Stimulated activated CD4-positive, alpha-beta T cell treated with anti-CD3 and anti-CD28 coated beads, Interleukin-15, amount 100 ng/mL, for 24 hours (primary cell): ENCODE measurements around the gene UNC13C.

Experiments used
- DNase-seq: peaks from one replicate; pipeline ENCODE4 v3.0.0-alpha.2; 2020

UNC13C gene

DNA sequence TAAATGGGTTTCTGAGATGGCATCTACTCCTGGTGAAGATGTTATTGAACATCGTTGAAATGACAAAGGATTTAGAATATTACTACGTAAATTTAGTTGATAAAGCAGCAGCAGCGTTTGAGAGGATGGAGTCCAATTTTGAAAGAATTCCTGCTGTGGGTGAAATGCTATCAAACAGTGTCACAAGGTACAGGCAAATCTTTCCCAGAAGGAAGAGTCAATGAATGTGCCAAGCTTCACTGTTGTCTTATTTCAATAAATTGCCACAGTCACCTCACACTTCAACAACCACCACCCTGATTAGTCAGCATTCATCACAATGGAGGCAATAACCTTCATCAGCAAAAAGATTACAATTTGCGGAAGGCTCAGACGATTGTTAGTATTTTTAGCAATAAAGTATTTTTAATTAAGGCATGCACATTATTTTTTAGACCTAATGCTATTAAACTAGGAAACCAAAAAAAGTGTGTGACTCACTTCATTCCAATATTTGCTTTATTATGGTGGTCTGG, 142.8 kb downstream of the UNC13C start:
- DNase-seq: no peak

DNA sequence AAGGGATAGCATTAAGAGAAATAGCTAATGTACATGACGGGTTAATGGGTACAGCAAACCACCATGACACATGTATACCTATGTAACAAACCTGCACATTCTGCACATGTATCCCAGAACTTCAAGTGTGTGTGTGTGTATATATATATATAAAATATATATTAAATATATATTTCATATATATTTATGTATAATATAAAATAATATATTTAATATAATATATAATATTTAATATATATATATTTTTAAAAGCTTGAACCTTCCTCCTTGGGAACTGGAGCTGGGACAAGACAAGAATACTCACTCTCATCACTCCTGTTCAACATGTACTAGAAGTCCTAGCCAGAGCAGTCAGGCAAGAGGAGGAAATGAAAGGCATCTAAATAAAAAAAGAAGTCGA, 149.3 kb downstream of the UNC13C start:
- DNase-seq: no peak

DNA sequence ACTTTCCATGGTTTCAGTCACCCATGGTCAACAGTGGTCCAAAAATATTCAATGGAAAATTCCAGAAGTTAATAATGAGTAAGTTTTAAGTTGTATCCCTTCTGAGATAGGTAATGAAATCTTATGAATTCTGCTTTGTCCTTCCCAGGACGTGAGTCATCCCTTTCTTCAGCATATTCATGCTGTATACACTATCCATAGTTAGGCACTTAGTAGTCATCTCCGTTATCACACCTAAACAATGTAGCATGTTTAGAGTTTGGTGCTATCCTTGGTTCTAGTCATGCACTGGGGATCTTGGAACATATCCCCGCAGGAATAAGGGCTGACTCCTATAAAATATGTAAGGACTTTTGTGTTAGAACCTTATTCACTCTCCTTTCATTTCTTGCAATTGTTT, 153.2 kb downstream of the UNC13C start:
- DNase-seq: no peak

DNA sequence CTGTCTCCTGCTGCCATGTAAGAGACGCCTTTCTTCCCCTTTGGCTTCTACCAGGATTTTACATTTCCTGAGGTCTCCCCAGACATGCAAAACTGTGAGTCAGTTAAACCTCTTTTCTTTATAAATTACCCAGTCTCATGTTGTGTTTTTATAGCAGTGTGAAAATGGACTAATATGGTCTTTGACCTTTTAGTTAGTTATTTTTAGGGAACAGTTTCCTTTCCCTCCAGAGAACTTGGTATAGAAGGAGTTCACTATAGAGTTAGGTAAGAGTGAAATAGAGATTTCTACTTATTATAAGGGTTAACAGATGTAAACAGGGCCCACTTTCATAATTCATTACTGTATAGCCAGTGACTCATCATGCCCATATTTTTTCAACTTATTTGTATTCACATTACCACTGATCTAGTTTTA, 170.9 kb downstream of the UNC13C start:
- no peak for DNase-seq

DNA sequence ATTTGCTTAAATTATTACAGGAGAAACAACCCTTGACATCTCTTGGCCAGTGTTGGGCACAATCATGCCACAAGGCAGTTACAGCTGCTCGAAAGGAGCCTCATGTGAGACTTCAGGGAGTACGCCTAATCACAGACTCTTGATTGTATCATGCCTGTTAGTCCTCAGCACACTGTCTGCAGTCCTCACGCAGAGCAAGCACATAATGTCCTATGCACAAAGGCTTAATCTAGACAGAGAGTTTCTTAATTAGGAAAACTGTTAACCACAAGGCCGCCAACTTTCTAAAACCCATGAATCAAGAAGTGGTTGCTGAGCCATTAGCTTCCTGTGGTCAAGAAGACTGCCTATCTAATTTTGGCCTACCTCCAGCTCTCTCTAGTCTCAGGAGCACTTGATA, 172.0 kb downstream of the UNC13C start:
- DNase-seq: no peak

DNA sequence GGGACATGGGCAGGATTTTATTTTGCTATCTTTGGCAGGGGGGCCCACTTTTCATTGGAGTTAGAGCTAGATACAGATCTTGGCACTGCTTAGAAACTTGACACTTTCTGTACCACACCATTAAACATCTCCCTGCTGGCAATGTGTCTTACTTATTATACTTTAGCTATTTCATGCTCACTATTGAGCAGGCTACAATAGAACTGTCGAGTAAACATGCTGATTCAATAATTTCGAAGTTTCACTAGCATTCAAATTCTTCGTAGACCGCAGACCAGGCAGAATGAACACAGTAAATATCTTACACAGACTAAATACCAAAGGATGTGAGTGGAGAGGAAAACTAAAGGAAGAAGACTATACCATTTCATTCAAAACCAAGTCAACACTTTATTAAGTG, 180.8 kb downstream of the UNC13C start:
- no peak for DNase-seq

DNA sequence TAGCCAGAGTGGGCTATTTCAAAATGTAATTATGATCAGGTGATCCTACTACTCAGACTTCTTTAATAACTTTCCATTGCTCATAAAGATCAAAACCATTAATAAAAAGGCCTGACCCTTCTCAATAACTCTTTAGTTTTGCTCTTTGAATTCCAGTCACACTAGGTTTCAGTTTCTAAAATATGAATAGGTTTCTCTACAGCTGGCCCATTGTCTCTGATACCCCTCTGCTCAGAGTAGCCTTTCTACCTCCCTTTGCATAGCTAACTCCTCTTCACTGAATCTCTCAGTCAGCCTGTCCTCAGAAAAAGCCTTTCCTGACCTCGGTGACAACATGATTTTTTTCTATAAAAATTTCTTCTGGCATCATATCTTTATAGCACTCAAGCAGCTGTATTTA, 209.1 kb downstream of the UNC13C start:
- DNase-seq: no peak

DNA sequence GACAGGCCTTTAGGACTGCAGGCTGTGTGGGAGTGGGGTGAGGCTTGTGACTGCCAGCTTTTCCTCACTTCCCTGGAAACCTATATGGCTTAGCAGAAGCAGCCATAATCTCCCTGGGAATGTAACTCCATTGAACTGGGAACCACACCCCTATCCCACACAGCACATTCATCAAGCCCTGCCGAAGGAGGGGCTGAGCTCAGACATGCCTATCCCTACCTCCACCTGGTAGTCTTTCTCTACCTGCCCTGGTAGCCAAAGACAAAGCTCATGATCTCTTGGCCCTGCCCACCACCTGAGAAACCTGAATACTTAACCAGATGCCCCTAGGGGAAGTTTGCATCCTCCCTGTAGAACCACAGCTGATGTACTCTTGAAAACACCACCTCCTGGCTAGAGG, 219.8 kb downstream of the UNC13C start:
- no peak for DNase-seq

DNA sequence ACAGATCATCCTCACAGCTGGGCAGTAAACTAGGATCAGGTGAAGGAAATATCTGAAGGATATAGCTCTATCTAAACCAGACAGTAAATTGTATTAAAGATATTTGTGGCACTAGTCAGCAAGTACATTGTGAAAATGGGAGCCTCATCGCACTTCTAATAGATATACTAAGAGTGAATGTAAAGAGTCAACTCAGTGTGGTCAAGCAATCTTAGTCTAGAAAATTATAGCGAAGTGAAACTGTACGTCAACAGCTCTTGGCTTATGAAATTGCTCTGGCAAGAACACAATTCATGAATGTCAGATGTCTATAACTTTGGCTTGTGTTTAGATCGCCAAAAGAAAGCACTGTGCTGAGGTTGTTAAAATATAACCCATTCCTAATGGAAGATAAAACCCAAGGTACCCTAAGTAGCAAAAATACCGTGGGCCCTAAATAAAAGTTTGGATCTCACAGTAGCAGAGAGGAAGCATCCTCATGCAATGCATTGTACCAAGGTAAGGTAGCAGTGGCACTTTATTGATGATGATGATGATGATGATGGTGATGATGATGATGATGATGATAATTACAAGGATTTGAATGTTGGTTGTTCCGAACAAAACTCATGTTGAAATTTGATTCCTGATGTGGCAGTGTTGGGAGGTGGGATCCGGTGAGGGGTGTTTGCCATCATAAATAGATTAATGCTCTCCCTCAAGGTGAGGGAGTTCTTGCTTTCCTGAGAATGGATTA, 228.5 kb downstream of the UNC13C start:
- DNase-seq: no peak

DNA sequence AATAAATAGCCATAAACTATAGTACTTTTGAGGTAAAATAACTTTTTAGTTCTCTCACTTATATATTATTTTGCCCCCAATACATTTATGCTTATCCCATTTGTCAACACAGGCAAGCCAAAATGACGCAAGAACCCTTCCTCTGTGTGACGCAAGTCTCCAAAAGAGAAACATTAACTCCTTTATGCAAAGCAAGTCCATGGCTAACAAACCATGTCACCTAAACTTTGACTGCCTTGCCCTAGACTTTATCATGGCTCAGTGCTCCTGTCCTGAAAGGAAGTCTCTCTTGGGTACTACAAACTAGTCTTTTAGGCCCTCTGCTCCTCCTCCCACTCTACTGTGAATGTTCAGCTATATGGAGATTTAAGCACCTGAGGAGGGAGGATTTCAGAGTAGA, 230.5 kb downstream of the UNC13C start:
- DNase-seq: no peak

DNA sequence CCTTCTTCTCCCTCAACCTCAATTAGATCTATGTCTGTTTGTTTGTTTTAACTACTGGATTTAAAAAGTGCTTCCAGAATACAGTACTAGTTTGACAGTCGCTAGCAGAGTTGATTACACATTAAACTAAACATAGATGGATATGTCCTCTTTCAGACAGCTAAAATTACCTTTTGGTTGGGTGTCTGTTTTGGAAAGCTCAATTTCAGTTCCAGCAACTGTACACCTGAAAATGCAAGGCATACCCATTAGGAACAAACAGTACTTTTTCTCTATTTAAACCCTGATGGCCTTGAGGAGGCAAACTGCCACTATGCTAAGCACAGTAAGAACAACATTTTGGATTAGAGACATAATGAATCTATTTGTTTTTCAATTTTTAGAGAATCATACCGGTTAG, 234.4 kb downstream of the UNC13C start:
- no peak for DNase-seq

DNA sequence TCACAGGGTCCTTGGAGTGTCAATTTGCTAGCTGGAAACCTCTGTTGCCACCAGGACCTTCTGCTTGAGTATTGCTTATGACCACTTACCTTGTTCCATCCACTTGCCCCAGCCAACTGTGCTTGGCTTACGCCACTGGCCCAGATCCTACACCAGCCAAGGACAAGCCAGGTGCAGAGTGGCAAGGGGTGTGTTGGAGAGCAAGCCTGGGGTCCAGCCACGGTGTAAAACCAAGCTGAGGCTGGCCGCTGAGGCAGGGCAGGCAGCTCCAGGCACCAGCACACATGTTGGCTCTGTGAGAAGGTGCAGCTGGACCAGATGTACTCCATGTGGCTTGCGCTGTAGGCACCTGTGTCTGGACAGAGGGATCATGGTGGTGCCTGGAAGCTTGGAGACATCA, 248.2 kb downstream of the UNC13C start:
- no peak for DNase-seq

DNA sequence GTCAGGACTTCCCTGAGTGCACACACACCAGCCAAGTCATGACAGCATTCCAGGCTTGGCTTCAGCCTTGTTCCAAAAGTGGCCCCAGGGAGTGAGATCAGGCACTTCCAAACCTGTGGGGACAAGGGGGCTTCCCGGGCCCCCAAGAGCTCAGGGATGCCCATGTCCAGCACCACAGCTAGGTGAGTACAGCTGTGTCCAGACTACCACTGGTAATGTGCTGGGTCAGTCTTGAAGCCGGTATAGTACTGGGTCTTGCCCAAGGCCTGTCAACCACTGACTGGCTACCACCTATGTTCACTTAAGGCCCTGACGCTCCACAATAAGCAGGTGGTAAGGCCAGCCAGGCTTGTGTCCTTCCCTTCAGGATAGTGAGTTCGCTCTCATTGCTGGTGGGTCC, 249.3 kb downstream of the UNC13C start:
- no peak for DNase-seq

DNA sequence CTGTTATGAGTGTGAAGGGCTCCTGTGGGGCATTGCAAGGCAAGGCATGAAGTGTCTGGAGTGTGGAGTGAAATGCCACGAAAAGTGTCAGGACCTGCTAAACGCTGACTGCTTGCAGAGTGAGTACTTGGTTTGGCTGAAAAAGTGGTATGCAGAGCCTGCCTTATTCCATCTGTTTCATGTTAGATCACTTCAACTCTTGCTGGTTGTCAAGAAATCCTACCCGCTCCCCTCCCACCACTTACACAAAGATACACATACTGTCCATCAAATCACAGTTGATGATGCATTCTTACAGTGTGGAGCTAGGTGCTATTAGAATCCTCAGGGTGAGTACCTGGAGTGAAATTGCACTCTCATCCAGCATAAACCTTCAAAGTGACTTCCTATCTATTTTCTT, 272.1 kb downstream of the UNC13C start:
- no peak for DNase-seq

DNA sequence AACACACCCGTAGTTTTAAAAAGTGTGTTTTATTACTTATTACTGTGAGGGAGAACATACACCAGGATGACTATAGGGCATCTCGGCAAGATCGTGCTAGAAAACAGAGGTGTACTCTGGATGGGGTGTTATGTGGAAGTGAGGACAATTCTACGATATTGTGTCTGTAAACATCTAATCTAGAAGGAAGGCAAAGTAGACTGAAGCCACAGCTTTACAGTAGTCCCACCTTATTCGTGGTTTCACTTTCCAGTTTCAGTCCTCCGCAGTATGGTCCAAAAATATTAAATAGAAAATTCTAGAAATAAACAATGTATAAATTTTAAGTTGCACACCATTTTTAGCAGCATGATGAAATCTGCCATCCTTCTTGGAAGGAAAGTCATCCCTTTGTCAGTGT, 277.9 kb downstream of the UNC13C start:
- DNase-seq: no peak

DNA sequence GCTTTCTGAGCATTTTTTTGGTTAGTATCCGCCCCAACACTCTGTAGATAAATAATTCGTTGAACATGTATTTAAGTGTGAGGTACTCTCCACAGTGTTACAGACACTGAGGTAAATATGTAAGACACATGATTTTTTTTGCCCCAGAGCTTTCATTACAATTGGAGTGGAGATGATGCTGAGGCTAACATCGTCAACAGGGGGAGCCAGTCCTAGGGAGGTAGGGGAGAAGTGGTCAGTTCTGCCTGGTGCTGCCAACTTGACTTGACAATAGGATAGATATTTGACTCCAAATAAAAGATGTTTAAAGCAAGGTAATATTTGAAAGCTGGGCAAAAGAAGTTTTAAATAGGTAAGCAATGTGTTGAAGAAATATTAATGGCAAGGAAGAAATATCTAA, 295.7 kb downstream of the UNC13C start:
- DNase-seq: no peak

DNA sequence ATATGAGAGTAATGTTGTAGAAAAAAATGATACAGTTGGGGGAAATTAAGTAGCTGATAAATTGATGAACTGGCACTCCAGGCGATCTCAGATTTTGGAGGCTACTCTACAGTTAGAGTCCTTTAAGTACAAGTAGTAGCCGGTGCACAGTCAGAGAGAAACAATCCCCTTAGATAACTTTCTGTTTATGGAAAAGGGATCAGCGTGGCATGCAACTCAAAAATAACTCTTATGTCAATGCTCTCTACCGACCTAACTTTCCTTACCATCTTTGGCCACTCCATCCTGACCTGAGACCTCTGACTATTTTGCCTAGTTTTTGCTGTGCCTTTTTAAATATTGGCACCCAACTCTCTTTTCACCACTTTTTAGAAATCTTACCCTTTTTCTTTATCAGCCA, 299.6 kb downstream of the UNC13C start:
- DNase-seq: no peak

DNA sequence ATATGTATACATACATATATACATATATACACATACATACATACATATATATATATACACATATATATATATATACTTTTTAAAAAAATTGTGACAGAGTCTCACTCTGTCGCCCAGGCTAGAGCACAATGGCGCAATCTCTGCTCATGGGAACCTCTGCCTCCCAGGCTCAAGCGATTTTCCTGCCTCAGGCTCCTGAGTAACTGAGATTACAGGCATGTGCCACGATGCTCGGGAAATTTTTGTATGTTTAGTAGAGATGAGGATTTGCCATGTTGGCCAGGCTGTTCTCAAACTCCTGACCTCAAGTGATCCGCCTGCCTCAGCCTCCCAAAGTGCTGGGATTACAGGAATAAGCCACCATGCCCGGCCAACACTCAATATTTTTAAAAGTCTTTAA, 302.5 kb downstream of the UNC13C start:
- no peak for DNase-seq

DNA sequence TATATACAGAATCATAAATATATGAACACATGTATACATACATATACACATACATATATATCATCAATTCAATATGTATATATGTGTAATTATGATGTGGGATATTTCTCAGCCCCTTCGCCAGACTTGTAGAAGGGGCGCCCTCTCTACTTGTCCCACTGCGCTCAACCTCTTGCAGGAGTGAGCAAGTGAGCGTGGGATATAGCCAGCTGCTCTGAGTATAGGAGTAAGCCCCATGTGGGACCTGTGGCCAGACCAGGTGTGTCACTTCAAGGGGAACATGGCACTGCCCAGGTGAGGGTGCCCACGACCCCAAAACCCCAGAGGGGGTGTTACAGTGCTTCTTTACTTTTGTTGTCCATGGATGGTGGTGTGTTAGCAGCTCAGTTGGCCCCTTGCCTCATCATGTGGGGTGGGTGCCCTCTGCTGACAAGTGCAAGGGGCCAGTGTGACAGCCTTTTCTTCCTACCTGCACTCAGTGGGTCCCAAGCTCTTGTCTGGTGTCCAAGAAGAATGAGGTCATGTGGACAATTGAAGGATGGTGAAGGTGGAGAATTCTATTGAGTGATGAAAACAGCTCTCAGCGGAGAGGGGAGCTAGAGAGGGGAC, 304.1 kb downstream of the UNC13C start:
- DNase-seq: no peak

DNA sequence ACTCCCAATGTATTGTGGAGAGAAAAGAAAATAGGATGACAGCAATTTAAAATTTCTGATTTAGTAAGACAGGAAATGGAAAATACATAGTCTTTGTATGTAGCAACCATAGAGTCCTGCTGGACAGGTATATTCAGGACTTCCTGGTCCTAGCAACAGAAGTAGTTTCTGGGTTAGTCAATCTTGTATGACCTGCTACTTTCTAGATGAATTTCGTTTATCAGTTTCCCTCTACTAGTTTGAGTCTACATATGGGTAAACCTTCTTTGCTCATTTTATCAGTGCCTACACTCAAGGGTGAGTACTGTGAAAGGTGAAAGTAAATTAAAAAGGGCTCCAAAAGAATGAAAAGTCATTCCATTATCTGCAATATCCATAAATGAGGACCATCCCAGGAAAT, 309.8 kb downstream of the UNC13C start:
- no peak for DNase-seq

DNA sequence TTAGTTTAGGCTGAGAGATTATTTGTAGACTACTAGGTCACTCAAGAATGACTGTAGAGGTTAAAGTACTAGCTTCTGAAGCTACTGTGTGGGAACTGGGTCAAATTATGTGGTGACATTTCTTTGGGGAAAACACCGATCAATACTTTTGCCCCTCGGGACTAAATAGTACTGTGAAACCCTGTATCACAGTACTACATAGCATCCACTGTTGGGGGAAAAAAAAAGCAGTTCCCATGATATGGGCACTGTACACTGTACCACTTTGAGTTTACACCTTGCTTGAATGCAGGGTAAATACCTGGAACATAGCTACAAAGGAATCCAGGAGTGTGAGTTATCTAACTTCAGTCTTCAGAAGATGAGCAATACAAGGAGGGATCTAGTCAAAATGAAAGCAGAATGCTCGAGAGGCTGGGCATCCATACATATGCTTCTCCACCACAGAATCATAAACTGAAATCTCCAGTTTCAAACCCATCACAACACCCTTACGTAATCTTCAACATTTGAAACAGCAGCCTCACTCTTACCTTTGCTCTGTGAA, 311.4 kb downstream of the UNC13C start:
- DNase-seq: no peak

DNA sequence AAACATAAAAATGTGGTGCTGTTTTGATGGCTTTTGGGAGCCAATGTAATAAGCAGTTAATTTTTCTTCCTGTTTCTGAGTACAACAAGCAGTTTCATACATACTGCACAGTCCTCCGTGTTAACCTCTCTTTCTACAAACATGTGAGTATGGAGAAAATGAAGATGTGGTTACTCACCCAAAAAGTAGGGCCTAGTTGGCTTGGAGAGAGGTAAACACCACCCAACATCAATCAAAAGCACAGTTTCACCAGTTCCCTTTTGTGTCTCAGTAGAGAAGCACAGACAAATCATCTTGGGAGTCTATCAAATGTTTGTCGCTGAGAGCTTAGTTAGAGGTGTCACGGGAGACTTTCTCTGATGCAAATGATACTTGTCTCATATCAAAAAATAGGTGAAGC, 320.2 kb downstream of the UNC13C start:
- no peak for DNase-seq

DNA sequence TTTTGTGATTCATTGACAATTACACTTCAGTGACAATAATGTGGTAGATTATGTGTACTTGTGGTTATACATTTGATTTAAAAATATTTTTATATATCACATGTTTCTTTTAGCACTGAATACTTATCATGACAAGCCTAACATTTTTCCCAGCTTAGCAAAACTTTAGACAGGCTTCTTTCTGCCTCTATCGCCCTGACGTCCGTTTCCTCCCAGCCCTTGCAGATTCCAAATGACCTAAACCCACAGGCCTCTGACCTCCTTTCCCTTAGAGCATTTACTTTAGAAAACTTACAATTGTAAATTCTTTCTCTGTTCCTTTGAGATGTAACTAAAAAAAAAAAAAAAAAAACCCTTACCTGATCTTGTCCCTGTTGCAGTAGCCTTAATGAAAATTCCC, 326.1 kb downstream of the UNC13C start:
- no peak for DNase-seq

DNA sequence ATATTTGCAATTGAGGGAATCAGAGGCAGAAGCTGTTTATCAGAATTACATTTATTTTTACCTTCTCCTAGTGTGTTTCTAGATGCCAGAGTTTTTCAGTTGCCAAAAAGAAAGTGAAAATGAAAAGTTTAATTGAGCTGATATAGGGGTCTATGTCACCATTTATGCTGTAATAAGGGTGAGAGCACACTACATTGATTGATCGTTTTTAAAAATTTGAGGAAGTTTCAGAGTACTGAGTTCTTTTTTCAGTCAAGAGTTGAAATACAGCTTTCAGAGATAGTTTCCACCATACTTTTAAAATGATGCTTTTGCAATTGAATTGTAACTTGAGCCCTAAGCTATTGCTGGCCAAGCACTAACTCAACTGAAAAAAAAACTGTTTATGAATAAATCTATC, 326.9 kb downstream of the UNC13C start:
- no peak for DNase-seq
